Effector memory CD4-positive, alpha-beta T cell (primary cell): ENCODE data around the gene KNL1.

Experiments
- DNase-seq, 3 donors: peaks; one replicate each; pipeline ENCODE4 v3.0.0-alpha.2; 2020
- H3K27ac ChIP-seq: 2 replicates; pipeline ENCODE4 v1.7.0; 2013; ENCODE audit warnings: mild to moderate bottlenecking, low read length, moderate library complexity; ENCODE audit not compliant: insufficient read depth, poor library complexity, severe bottlenecking
- H3K27me3 ChIP-seq: replicated peaks from 2 replicates; pipeline ENCODE4 v1.7.0; 2013; ENCODE audit warnings: mild to moderate bottlenecking, low read length; ENCODE audit not compliant: insufficient read depth, control insufficient read depth, poor library complexity, severe bottlenecking
- H3K36me3 ChIP-seq: 2 replicates; pipeline ENCODE4 v1.7.0; 2013; ENCODE audit warnings: mild to moderate bottlenecking, low read length, moderate library complexity; ENCODE audit not compliant: control insufficient read depth, insufficient read depth
- H3K4me1 ChIP-seq: 2 replicates; pipeline ENCODE4 v1.7.0; 2013; ENCODE audit warnings: low read length, mild to moderate bottlenecking; ENCODE audit not compliant: control insufficient read depth, insufficient read depth, poor library complexity, severe bottlenecking
- H3K4me3 ChIP-seq: 2 replicates; pipeline ENCODE4 v1.7.0; 2013; ENCODE audit warnings: low read length, low read depth, mild to moderate bottlenecking; ENCODE audit not compliant: insufficient read depth, poor library complexity, severe bottlenecking
- H3K9me3 ChIP-seq: 2 replicates; pipeline ENCODE4 v1.7.0; 2013; ENCODE audit warnings: mild to moderate bottlenecking, low read length, moderate library complexity; ENCODE audit not compliant: control insufficient read depth

The KNL1 gene

GRCh38 chr15:40600956-40601355, 6.9 kb downstream of the KNL1 start:
- Histone ChIP-seq H3K27ac (no peak overlapping the region), H3K36me3 (no peaks in the 10 kb centered on the region), H3K9me3 (no peaks in the 10 kb centered on the region), H3K4me3 (no peak overlapping the region), H3K4me1 (no peaks in the 10 kb centered on the region), H3K27me3 (no peaks in the 10 kb centered on the region)
- DNase-seq: no peak

GRCh38 chr15:40603935-40604334, 9.9 kb downstream of the KNL1 start:
- DNase-seq: no peak
- no peaks in the 10 kb centered on the region for H3K27me3 ChIP-seq
- no peak overlapping the region for H3K27ac ChIP-seq
- no peaks in the 10 kb centered on the region for H3K36me3 ChIP-seq
- no peaks in the 10 kb centered on the region for H3K9me3 ChIP-seq
- no peak overlapping the region for H3K4me3 ChIP-seq
- no peaks in the 10 kb centered on the region for H3K4me1 ChIP-seq

- Histone ChIP-seq H3K4me3 (no peak overlapping the region), H3K4me1 (no peaks in the 10 kb centered on the region), H3K27ac (no peak overlapping the region), H3K27me3 (no peaks in the 10 kb centered on the region), H3K36me3 (no peaks in the 10 kb centered on the region), H3K9me3 (no peaks in the 10 kb centered on the region)
- DNase-seq: no peak
These were observed 19.0 kb downstream of the KNL1 start for GRCh38 chr15:40613080-40613479.

- H3K9me3 ChIP-seq: no peaks in the 10 kb centered on the region
- no peaks in the 10 kb centered on the region for H3K4me1 ChIP-seq
- no peaks in the 10 kb centered on the region for H3K36me3 ChIP-seq
- H3K27ac ChIP-seq: no peak overlapping the region
- DNase-seq: no peak
- H3K27me3 ChIP-seq: no peaks in the 10 kb centered on the region
- no peak overlapping the region for H3K4me3 ChIP-seq
These were observed 24.0 kb downstream of the KNL1 start for GRCh38 chr15:40618023-40618422.

GRCh38 chr15:40618906-40619305, 24.9 kb downstream of the KNL1 start:
- DNase-seq: no peak
- Histone ChIP-seq H3K9me3 (no peaks in the 10 kb centered on the region), H3K4me1 (no peaks in the 10 kb centered on the region), H3K27me3 (no peaks in the 10 kb centered on the region), H3K36me3 (no peaks in the 10 kb centered on the region), H3K27ac (no peak overlapping the region), H3K4me3 (no peak overlapping the region)

DNA sequence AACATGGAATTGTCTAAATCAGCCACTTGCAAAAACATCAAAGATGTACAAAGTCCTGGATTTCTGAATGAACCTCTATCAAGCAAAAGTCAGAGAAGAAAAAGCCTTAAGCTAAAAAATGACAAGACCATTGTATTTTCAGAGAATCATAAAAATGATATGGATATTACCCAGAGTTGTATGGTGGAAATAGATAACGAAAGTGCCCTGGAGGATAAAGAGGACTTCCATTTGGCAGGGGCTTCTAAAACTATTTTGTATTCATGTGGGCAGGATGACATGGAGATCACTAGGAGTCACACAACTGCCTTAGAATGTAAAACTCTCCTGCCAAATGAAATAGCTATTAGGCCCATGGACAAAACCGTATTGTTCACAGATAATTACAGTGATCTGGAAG, 29.3 kb downstream of the KNL1 start:
- Histone ChIP-seq H3K9me3 (no peaks in the 10 kb centered on the region), H3K4me1 (no peaks in the 10 kb centered on the region), H3K36me3 (no peaks in the 10 kb centered on the region), H3K4me3 (no peak overlapping the region), H3K27me3 (no peaks in the 10 kb centered on the region), H3K27ac (no peak overlapping the region)
- DNase-seq: no peak

GRCh38 chr15:40630313-40630712, 36.3 kb downstream of the KNL1 start:
- no peaks in the 10 kb centered on the region for H3K9me3 ChIP-seq
- H3K4me1 ChIP-seq: no peaks in the 10 kb centered on the region
- no peak overlapping the region for H3K27ac ChIP-seq
- no peaks in the 10 kb centered on the region for H3K36me3 ChIP-seq
- no peak overlapping the region for H3K4me3 ChIP-seq
- H3K27me3 ChIP-seq: no peaks in the 10 kb centered on the region
- no peak for DNase-seq

GRCh38 chr15:40633178-40633577, 39.1 kb downstream of the KNL1 start:
- Histone ChIP-seq H3K27ac (no peak overlapping the region), H3K4me3 (no peak overlapping the region), H3K4me1 (no peaks in the 10 kb centered on the region), H3K27me3 (no peaks in the 10 kb centered on the region), H3K9me3 (no peaks in the 10 kb centered on the region), H3K36me3 (no peaks in the 10 kb centered on the region)
- no peak for DNase-seq

DNA sequence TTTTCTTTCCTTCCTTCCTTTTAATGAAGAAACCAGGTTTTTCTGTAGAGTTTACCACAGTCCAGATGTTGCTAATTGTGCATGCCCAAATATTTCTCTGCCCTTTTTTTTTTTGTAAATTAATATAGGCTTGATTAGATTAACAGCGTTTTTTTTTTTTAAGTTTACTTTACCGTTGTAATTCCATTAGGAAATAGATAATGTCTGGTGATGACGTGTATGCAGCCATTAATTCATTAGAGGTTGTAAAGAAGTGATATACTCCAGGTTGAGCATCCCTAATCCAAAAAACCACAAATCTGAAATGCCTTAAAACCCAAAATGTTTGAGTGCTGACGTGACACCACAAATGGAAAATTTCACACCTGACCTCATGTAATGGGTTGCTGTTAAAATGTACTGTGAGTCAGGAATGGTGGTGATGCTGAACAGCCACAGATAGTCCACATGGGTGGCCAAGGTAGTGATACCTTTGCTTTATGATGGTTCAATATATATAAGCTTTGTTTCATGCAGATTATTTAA, 43.2 kb downstream of the KNL1 start:
- Histone ChIP-seq H3K4me3 (no peak overlapping the region), H3K9me3 (no peaks in the 10 kb centered on the region), H3K27ac (no peak overlapping the region), H3K36me3 (no peaks in the 10 kb centered on the region), H3K4me1 (no peaks in the 10 kb centered on the region), H3K27me3 (no peaks in the 10 kb centered on the region)
- DNase-seq: no peak

GRCh38 chr15:40639677-40640076, 45.6 kb downstream of the KNL1 start:
- Histone ChIP-seq H3K9me3 (no peaks in the 10 kb centered on the region), H3K4me1 (no peaks in the 10 kb centered on the region), H3K4me3 (no peak overlapping the region), H3K27me3 (no peaks in the 10 kb centered on the region), H3K27ac (no peak overlapping the region), H3K36me3 (no peaks in the 10 kb centered on the region)
- no peak for DNase-seq

GRCh38 chr15:40647523-40647922, 53.5 kb downstream of the KNL1 start:
- DNase-seq: no peak
- H3K4me1 ChIP-seq: no peaks in the 10 kb centered on the region
- no peak overlapping the region for H3K27ac ChIP-seq
- H3K36me3 ChIP-seq: no peaks in the 10 kb centered on the region
- H3K4me3 ChIP-seq: no peak overlapping the region
- no peaks in the 10 kb centered on the region for H3K27me3 ChIP-seq
- no peaks in the 10 kb centered on the region for H3K9me3 ChIP-seq
